Measurements from ENCODE around the gene SPTB. TPM values are rescaled to one million over a fixed set of nuclear protein-coding genes. Genes with fewer than 3 reads are reported as not detected.

The SPTB gene
- total and polyA plus RNA-seq, 8 donors: under 0.01 to 3.5 (median 0.55) TPM; not detected in 2

GRCh38 chr14:64812412-64812811 is 67.3 kb downstream of the SPTB start:
- intact Hi-C loops (cut with DNase I; ENCODE audit: low total_unique reads): no loop called here
- peak overlapping the region in 1 of 5 donors; percentile 12 for H3K27ac ChIP-seq
- H3K4me1 ChIP-seq: peaks cover 0 to 14% (median 3%) of the 10 kb centered on the region in 4 donors
- DNase-seq: peak; percentile 74 to 87
- no peaks in the 10 kb centered on the region for H3K27me3 ChIP-seq
- TF ChIP-seq CTCF (IDR thresholded peaks at IDR 0.05) (no peak), POLR2AphosphoS5 (IDR thresholded peaks at IDR 0.05) (peak in 1 of 3 donors; percentile 5)
- WGBS, 5 donors: 11 to 23% (median 19%) methylated on average over 8 of the region's 8 CpGs
- no peaks in the 10 kb centered on the region for H3K9me3 ChIP-seq
- H3K4me3 ChIP-seq: no peak overlapping the region
- H3K36me3 ChIP-seq: no peaks in the 10 kb centered on the region

- no peaks in the 10 kb centered on the region for H3K27me3 ChIP-seq
- intact Hi-C loops (cut with DNase I; ENCODE audit: low total_unique reads): no loop called here
- WGBS, 5 donors: 10 to 31% (median 15%) methylated on average over 1 of the region's 1 CpG
- H3K36me3 ChIP-seq: no peaks in the 10 kb centered on the region
- peaks cover 0 to 22% (median 3%) of the 10 kb centered on the region in 4 donors for H3K4me1 ChIP-seq
- no peak for TF ChIP-seq POLR2AphosphoS5 (IDR thresholded peaks at IDR 0.05)
- TF ChIP-seq CTCF (IDR thresholded peaks at IDR 0.05): no peak
- no peak for TF ChIP-seq POLR2A (IDR thresholded peaks at IDR 0.05)
- no peak for TF ChIP-seq EP300 (IDR thresholded peaks at IDR 0.05)
- no peak overlapping the region for H3K4me3 ChIP-seq
- no peak for DNase-seq
- no peaks in the 10 kb centered on the region for H3K9me3 ChIP-seq
- H3K27ac ChIP-seq: no peak overlapping the region
These were observed 68.0 kb downstream of the SPTB start for GRCh38 chr14:64811676-64812075.

- H3K27me3 ChIP-seq: no peaks in the 10 kb centered on the region
- whole genome bisulfite sequencing, 5 donors: 81 to 93% (median 89%) methylated on average over 4 of the region's 4 CpGs
- H3K4me1 ChIP-seq: peaks cover 6 to 33% (median 10%) of the 10 kb centered on the region in 4 donors
- TF ChIP-seq EP300 (IDR thresholded peaks at IDR 0.05) (no peak), POLR2AphosphoS5 (IDR thresholded peaks at IDR 0.05) (no peak), POLR2A (IDR thresholded peaks at IDR 0.05) (no peak)
- no peak for DNase-seq
- H3K4me3 ChIP-seq: no peak overlapping the region
- H3K27ac ChIP-seq: no peak overlapping the region
- no peaks in the 10 kb centered on the region for H3K9me3 ChIP-seq
- no peaks in the 10 kb centered on the region for H3K36me3 ChIP-seq
- intact Hi-C loops (cut with DNase I; ENCODE audit: low total_unique reads): no loop called here
These were observed 71.3 kb downstream of the SPTB start for GRCh38 chr14:64808449-64808848.

GRCh38 chr14:64807551-64807950 is 72.2 kb downstream of the SPTB start:
- Histone ChIP-seq H3K36me3 (no peaks in the 10 kb centered on the region), H3K27me3 (no peaks in the 10 kb centered on the region), H3K27ac (peak overlapping the region in 1 of 5 donors; percentile 74), H3K4me1 (peaks cover 6 to 33% (median 10%) of the 10 kb centered on the region in 4 donors), H3K9me3 (no peaks in the 10 kb centered on the region), H3K4me3 (no peak overlapping the region)
- TF ChIP-seq CTCF (IDR thresholded peaks at IDR 0.05) (no peak), POLR2AphosphoS5 (IDR thresholded peaks at IDR 0.05) (no peak), POLR2A (IDR thresholded peaks at IDR 0.05) (no peak), EP300 (IDR thresholded peaks at IDR 0.05) (no peak)
- 73 to 84% (median 83%) methylated on average over 5 of the region's 5 CpGs for WGBS, 5 donors
- no peak for DNase-seq
- intact Hi-C loops (cut with DNase I; ENCODE audit: low total_unique reads): no loop called here

- TF ChIP-seq POLR2AphosphoS5 (IDR thresholded peaks at IDR 0.05) (no peak), CTCF (IDR thresholded peaks at IDR 0.05) (no peak), POLR2A (IDR thresholded peaks at IDR 0.05) (no peak), EP300 (IDR thresholded peaks at IDR 0.05) (no peak)
- DNase-seq: no peak
- peaks cover 6 to 28% (median 7%) of the 10 kb centered on the region in 4 donors for H3K4me1 ChIP-seq
- peak overlapping the region in 3 of 5 donors; percentile 21 to 74 (median 49) for H3K27ac ChIP-seq
- H3K9me3 ChIP-seq: no peaks in the 10 kb centered on the region
- H3K36me3 ChIP-seq: no peaks in the 10 kb centered on the region
- H3K4me3 ChIP-seq: no peak overlapping the region
- H3K27me3 ChIP-seq: no peaks in the 10 kb centered on the region
- 63 to 69% (median 64%) methylated on average over 6 of the region's 6 CpGs for WGBS, 5 donors
- intact Hi-C loops (cut with DNase I; ENCODE audit: low total_unique reads): no loop called here
These were observed 72.7 kb downstream of the SPTB start for GRCh38 chr14:64806862-64807495.
